Mesodermal cell (in vitro differentiated cells): Measurements from ENCODE around the gene KCNAB1.

Experiments used
- H3K27ac ChIP-seq: 2 replicates; pipeline ENCODE4 v1.7.0; 2013; ENCODE audit warnings: mild to moderate bottlenecking, low read depth, low read length, moderate library complexity; ENCODE audit not compliant: severe bottlenecking
- H3K36me3 ChIP-seq: 2 replicates; pipeline ENCODE4 v1.7.1; 2013; ENCODE audit warnings: mild to moderate bottlenecking, low read length, moderate library complexity; ENCODE audit not compliant: control insufficient read depth, insufficient read depth
- H3K4me1 ChIP-seq: one replicate; pipeline ENCODE4 v1.7.1; 2013; ENCODE audit warnings: mild to moderate bottlenecking, low read length; ENCODE audit not compliant: insufficient read depth, control insufficient read depth, poor library complexity, severe bottlenecking
- H3K4me3 ChIP-seq: 2 replicates; pipeline ENCODE4 v1.7.0; 2013; ENCODE audit warnings: low read length, control low read depth, mild to moderate bottlenecking; ENCODE audit not compliant: insufficient read depth, poor library complexity, severe bottlenecking; ENCODE audit errors: extremely low read depth
- H3K9me3 ChIP-seq: 2 replicates; pipeline ENCODE4 v1.7.1; 2013; ENCODE audit warnings: mild to moderate bottlenecking, low read length, moderate library complexity; ENCODE audit not compliant: control insufficient read depth
- WGBS, 2 experiments: methylation state at CpG; one replicate each; pipeline ENCODE4 v1.1.5; 2013; ENCODE audit warnings: missing lambda C conversion rate in 2 of 2; ENCODE audit not compliant: insufficient coverage in 2 of 2; 5-methylcytosine and 5-hydroxymethylcytosine counted together

Gene KCNAB1

GRCh38 chr3:156424758-156425157, 304.4 kb downstream of the KCNAB1 start:
- Histone ChIP-seq H3K36me3 (no peaks in the 10 kb centered on the region), H3K4me1 (no peaks in the 10 kb centered on the region), H3K27ac (no peak overlapping the region), H3K9me3 (no peaks in the 10 kb centered on the region), H3K4me3 (no peak overlapping the region)

- WGBS, 2 experiments, result 81 to 89% methylated on average over 5 of the region's 6 CpGs
- H3K4me1 ChIP-seq, result no peaks in the 10 kb centered on the region
- H3K36me3 ChIP-seq, result no peaks in the 10 kb centered on the region
- H3K9me3 ChIP-seq, result no peaks in the 10 kb centered on the region
- H3K27ac ChIP-seq, result no peak overlapping the region
- H3K4me3 ChIP-seq, result no peak overlapping the region
Observed at GRCh38 chr3:156425651-156426050, 305.3 kb downstream of the KCNAB1 start.

- H3K4me1 ChIP-seq, result no peaks in the 10 kb centered on the region
- no peak overlapping the region for H3K4me3 ChIP-seq
- H3K36me3 ChIP-seq, result no peaks in the 10 kb centered on the region
- 95 to 100% methylated on average over 1 to 3 of the region's 4 CpGs for WGBS, 2 experiments
- no peak overlapping the region for H3K27ac ChIP-seq
- H3K9me3 ChIP-seq, result no peaks in the 10 kb centered on the region
Observed at GRCh38 chr3:156429125-156429524, 308.7 kb downstream of the KCNAB1 start.

GRCh38 chr3:156431334-156432124, 311.2 kb downstream of the KCNAB1 start:
- WGBS, 2 experiments, result 94 to 100% methylated on average over 2 to 4 of the region's 4 CpGs
- Histone ChIP-seq H3K9me3 (no peaks in the 10 kb centered on the region), H3K4me3 (no peak overlapping the region), H3K4me1 (no peaks in the 10 kb centered on the region), H3K36me3 (no peaks in the 10 kb centered on the region), H3K27ac (no peak overlapping the region)

- H3K4me1 ChIP-seq, result no peaks in the 10 kb centered on the region
- WGBS, 2 experiments, result 93 to 100% methylated on average over 1 to 2 of the region's 2 CpGs
- no peaks in the 10 kb centered on the region for H3K9me3 ChIP-seq
- H3K27ac ChIP-seq, result no peak overlapping the region
- H3K4me3 ChIP-seq, result no peak overlapping the region
- H3K36me3 ChIP-seq, result no peaks in the 10 kb centered on the region
Observed at GRCh38 chr3:156432563-156432962, 312.2 kb downstream of the KCNAB1 start.

- no peaks in the 10 kb centered on the region for H3K4me1 ChIP-seq
- no peak overlapping the region for H3K27ac ChIP-seq
- H3K4me3 ChIP-seq, result no peak overlapping the region
- 85 to 100% methylated on average over 3 to 4 of the region's 5 CpGs for WGBS, 2 experiments
- H3K9me3 ChIP-seq, result no peaks in the 10 kb centered on the region
- no peaks in the 10 kb centered on the region for H3K36me3 ChIP-seq
Observed at GRCh38 chr3:156433138-156433537, 312.8 kb downstream of the KCNAB1 start.

GRCh38 chr3:156433910-156434309, 313.5 kb downstream of the KCNAB1 start:
- no peaks in the 10 kb centered on the region for H3K36me3 ChIP-seq
- H3K27ac ChIP-seq, result no peak overlapping the region
- no peaks in the 10 kb centered on the region for H3K4me1 ChIP-seq
- no peaks in the 10 kb centered on the region for H3K9me3 ChIP-seq
- no peak overlapping the region for H3K4me3 ChIP-seq

GRCh38 chr3:156434921-156435320, 314.5 kb downstream of the KCNAB1 start:
- Histone ChIP-seq H3K4me1 (no peaks in the 10 kb centered on the region), H3K9me3 (no peaks in the 10 kb centered on the region), H3K27ac (no peak overlapping the region), H3K4me3 (no peak overlapping the region), H3K36me3 (no peaks in the 10 kb centered on the region)
- WGBS, 2 experiments, result 67 to 90% methylated on average over 2 of the region's 3 CpGs

- 68 to 93% methylated on average over 3 of the region's 5 CpGs for WGBS, 2 experiments
- Histone ChIP-seq H3K27ac (no peak overlapping the region), H3K4me3 (no peak overlapping the region), H3K9me3 (no peaks in the 10 kb centered on the region), H3K36me3 (no peaks in the 10 kb centered on the region), H3K4me1 (no peaks in the 10 kb centered on the region)
Observed at GRCh38 chr3:156443079-156443478, 322.7 kb downstream of the KCNAB1 start.

- Histone ChIP-seq H3K27ac (no peak overlapping the region), H3K36me3 (no peaks in the 10 kb centered on the region), H3K4me3 (no peak overlapping the region), H3K9me3 (no peaks in the 10 kb centered on the region), H3K4me1 (no peaks in the 10 kb centered on the region)
- WGBS, 2 experiments, result 60 to 96% methylated on average over 2 to 5 of the region's 10 CpGs
Observed at GRCh38 chr3:156445117-156446090, 325.0 kb downstream of the KCNAB1 start.

- no peak overlapping the region for H3K4me3 ChIP-seq
- WGBS, 2 experiments, result 0% methylated on average over 1 of the region's 1 CpG; no CpG with 5 or more reads in 1 of the 2 experiments
- no peaks in the 10 kb centered on the region for H3K4me1 ChIP-seq
- no peaks in the 10 kb centered on the region for H3K9me3 ChIP-seq
- H3K36me3 ChIP-seq, result no peaks in the 10 kb centered on the region
- H3K27ac ChIP-seq, result no peak overlapping the region
Observed at GRCh38 chr3:156448300-156448699, 327.9 kb downstream of the KCNAB1 start.
